Testis (tissue), 3 donors: ENCODE results near the gene MEF2C. TPM values are rescaled to one million over a fixed set of nuclear protein-coding genes. Genes with fewer than 3 reads are reported as not detected.

Source experiments
- DNase-seq: peaks from one replicate; pipeline ENCODE4 v3.0.0-alpha.2; 2019
- H3K27ac ChIP-seq, 2 donors: fragments of 200-600 bp; sonication (generic); one replicate each; pipeline ENCODE4 v1.5.1; 2019
- H3K27me3 ChIP-seq: fragments of 200-600 bp; sonication (generic); one replicate; pipeline ENCODE4 v1.5.1; 2019
- H3K36me3 ChIP-seq: fragments of 200-600 bp; sonication (generic); one replicate; pipeline ENCODE4 v1.5.1; 2017; ENCODE audit warnings: low read depth; ENCODE audit errors: missing control alignments
- H3K4me1 ChIP-seq: fragments of 200-600 bp; sonication (generic); one replicate; pipeline ENCODE4 v1.5.1; 2019
- H3K4me3 ChIP-seq, 2 donors: fragments of 200-600 bp; sonication (generic); one replicate each; pipeline ENCODE4 v1.5.1; 2017 to 2019
- H3K9me3 ChIP-seq: fragments of 200-600 bp; sonication (generic); one replicate; pipeline ENCODE4 v1.5.1; 2017
- POLR2A ChIP-seq: fragments of 450-650 bp; IDR thresholded peaks from one replicate; pipeline ENCODE4 v1.6.1; 2017; ENCODE audit warnings: antibody characterized with exemption, mild to moderate bottlenecking, moderate library complexity
- WGBS, 2 donors: methylation state at CpG; one replicate each; pipeline ENCODE4 v1.1.5; 2018; 5-methylcytosine and 5-hydroxymethylcytosine counted together
- intact Hi-C: fragments of 100-400 bp; cut with DNase I; formaldehyde crosslinking; loops from one replicate; pipeline ENCODE4 v1.15.1; 2023; ENCODE audit warnings: low total_unique reads
- polyA plus RNA-seq: library from polyadenylated mRNA; stranded (reverse); fragments of 350-450 nt; fragmentation: Illumina TruSeq; extraction: RNeasy Lipid Tissue Mini Kit (QIAGEN cat#74804); gene quantifications from one replicate; pipeline ENCODE4 v1.2.3, GENCODE V29; 2014; ENCODE audit warnings: low read depth, low replicate concordance; ENCODE audit not compliant: insufficient read depth
- total RNA-seq, 2 donors: library from RNA; depleted of rRNA; stranded (reverse); fragments of >200 nt; gene quantifications; one replicate each; pipeline ENCODE4 v1.2.3, GENCODE V29; 2016
- TF ChIP-seq, protein P1 (sequence below), 3 experiments: fragments of 450-650 bp in 2 of 3; fragments of 200-600 bp in 1 of 3; sonication (generic) in 1 of 3; IDR thresholded peaks; one replicate each; pipeline ENCODE4 v1.5.1; 2016 to 2019; ENCODE audit warnings: antibody characterized with exemption in 3 of 3, mild to moderate bottlenecking in 2 of 3, moderate library complexity in 1 of 3

MEF2C gene
- total and polyA plus RNA-seq, 3 donors from 2014 or later, result 18.3 to 53.1 (median 19.9) TPM

DNA sequence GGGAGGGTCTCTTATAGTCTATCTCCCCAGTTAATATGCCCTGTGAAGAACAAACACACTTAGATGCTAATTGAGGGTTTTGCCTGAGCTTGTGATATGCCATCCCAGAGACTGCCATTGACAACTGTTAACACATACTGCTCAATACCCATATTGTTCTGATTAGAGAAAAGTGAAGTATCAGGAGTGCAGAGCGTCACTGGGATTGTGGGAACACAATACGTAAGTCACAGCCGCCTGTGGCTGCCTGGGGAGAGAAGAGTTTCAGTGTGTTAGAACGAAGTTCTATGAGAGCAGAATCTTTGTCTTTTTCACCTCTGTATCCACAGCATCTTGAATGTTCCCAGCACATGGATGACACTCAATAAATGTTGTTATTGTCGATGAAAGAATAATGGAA, 110.2 kb downstream of the MEF2C start:
- intact Hi-C loops, result no loop called here
- TF ChIP-seq POLR2A, result no peak
- TF ChIP-seq, protein P1, sequence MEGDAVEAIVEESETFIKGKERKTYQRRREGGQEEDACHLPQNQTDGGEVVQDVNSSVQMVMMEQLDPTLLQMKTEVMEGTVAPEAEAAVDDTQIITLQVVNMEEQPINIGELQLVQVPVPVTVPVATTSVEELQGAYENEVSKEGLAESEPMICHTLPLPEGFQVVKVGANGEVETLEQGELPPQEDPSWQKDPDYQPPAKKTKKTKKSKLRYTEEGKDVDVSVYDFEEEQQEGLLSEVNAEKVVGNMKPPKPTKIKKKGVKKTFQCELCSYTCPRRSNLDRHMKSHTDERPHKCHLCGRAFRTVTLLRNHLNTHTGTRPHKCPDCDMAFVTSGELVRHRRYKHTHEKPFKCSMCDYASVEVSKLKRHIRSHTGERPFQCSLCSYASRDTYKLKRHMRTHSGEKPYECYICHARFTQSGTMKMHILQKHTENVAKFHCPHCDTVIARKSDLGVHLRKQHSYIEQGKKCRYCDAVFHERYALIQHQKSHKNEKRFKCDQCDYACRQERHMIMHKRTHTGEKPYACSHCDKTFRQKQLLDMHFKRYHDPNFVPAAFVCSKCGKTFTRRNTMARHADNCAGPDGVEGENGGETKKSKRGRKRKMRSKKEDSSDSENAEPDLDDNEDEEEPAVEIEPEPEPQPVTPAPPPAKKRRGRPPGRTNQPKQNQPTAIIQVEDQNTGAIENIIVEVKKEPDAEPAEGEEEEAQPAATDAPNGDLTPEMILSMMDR (IDR thresholded peaks at IDR 0.05), result no peak
- Histone ChIP-seq H3K27me3 (no peaks in the 10 kb centered on the region), H3K36me3 (no peaks in the 10 kb centered on the region), H3K9me3 (no peaks in the 10 kb centered on the region), H3K27ac (no peak overlapping the region), H3K4me3 (no peak overlapping the region), H3K4me1 (peaks cover 3% of the 10 kb centered on the region)
- DNase-seq, result no peak
- WGBS, 2 donors, result 95 to 96% methylated on average over 5 of the region's 5 CpGs

DNA sequence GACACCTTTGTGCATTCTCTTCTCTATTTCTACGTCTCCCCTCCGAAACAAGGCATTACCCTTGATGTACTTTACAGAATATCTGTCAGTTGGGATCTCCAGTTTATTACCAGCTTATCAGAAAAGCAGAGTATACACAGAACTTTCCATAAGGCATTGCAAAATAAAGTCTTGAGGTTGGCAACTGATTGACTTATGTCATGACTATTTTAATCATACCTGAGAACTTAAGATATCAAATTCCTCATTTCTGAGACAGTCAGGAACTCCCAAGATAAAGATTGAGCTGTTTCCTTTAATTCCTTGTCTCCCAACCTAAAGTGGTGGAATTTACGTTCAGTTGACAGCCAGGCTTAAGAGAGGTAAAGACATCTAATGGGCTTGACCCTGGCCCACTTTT, 110.9 kb downstream of the MEF2C start:
- Histone ChIP-seq H3K36me3 (no peaks in the 10 kb centered on the region), H3K4me1 (peaks cover 3% of the 10 kb centered on the region), H3K4me3 (no peak overlapping the region), H3K9me3 (no peaks in the 10 kb centered on the region), H3K27ac (no peak overlapping the region), H3K27me3 (no peaks in the 10 kb centered on the region)
- TF ChIP-seq, protein P1 (IDR thresholded peaks at IDR 0.05), result no peak
- TF ChIP-seq POLR2A, result no peak
- intact Hi-C loops, result no loop called here
- no peak for DNase-seq
- 98% methylated on average over 3 of the region's 3 CpGs for WGBS, 2 donors

DNA sequence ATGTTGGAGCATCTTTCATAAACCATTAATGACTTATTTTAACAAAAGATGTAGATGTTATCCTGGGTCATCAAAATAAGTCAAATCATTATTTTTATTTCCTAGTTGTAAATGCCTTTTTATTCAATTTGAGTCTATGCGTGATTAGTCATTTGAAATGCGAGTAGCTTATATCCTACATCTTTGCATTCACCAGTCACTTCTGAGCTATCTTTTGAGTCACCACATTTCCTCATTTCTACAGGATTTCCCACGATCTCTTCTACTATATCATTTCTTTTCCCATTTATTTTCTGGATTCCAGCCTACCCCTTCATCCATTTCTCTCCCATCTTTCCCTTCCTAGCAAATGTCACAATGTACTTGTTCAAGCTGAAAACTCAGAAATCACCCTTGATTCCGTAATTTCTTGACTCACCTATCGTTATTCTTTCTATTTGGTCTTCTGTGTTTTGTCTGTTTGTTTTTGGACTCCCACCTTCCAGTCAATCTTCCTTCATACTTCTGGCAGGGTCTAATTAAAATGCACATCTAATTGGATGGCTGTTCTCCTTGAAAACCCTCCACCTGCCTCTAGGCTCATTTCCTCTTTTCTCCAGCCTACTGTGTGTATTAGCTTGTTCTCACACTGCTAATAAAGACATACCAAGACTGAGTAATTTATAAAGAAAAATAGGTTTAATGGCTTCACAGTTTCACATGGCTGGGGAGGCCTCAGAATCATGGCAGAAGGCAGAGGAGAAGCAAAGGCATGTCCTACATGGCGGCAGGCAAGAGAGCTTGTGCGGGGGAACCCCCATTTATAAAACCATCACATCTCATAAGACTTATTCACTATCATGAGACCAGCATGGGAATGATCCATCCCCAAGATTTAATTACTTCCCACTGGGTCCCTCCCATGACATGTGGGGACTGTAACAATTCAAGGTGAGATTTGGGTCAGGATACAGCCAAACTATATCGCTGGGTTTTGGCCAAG, 112.4 kb downstream of the MEF2C start:
- H3K9me3 ChIP-seq, result no peaks in the 10 kb centered on the region
- H3K36me3 ChIP-seq, result no peaks in the 10 kb centered on the region
- TF ChIP-seq POLR2A, result no peak
- TF ChIP-seq, protein P1 (IDR thresholded peaks at IDR 0.05), result no peak
- intact Hi-C loops, result no loop called here
- no peak overlapping the region for H3K4me3 ChIP-seq
- H3K27ac ChIP-seq, result no peak overlapping the region
- WGBS, 2 donors, result 95 to 97% methylated on average over 8 of the region's 8 CpGs
- DNase-seq, result no peak
- H3K4me1 ChIP-seq, result peaks cover 3% of the 10 kb centered on the region
- H3K27me3 ChIP-seq, result no peaks in the 10 kb centered on the region

DNA sequence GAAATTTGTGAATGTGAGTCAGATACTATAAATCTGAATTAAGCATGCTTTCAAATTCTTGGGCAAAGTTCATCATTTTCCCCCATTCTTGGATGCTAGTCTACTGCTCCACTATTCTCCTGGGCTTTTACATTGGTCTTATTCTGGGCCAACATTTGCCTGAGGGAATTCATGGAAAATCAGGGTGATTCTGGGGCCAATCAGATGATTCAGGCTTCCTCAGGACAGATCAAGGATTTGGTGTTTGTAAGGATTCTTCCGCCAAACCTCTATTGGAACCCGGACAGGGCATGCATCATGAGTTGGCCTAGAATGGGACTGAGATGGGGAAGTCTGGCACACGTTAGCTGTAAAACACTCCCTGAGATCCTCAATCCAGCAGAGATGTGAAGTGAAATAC, 113.8 kb downstream of the MEF2C start:
- no peaks in the 10 kb centered on the region for H3K27me3 ChIP-seq
- peaks cover 3% of the 10 kb centered on the region for H3K4me1 ChIP-seq
- 44 to 49% methylated on average over 3 of the region's 3 CpGs for WGBS, 2 donors
- H3K27ac ChIP-seq, result no peak overlapping the region
- no peak for DNase-seq
- no peaks in the 10 kb centered on the region for H3K36me3 ChIP-seq
- no peaks in the 10 kb centered on the region for H3K9me3 ChIP-seq
- H3K4me3 ChIP-seq, result no peak overlapping the region
- TF ChIP-seq, protein P1 (IDR thresholded peaks at IDR 0.05), result no peak
- no peak for TF ChIP-seq POLR2A
- intact Hi-C loops, result no loop called here
